Endothelial cell of umbilical vein (primary cell): ENCODE data around the gene VPS25. TPM values are rescaled to one million over a fixed set of nuclear protein-coding genes. Genes with fewer than 3 reads are reported as not detected.

Experiments
- BruUV-seq: library from RNA; stranded (reverse); fragments of 400-500 nt; replicated peaks from 2 replicates; lab custom pipeline; 2021; lab: Mats Ljungman, UMichigan
- CTCF ChIA-PET: fragments of 300-600, 350-600 bp; sonication (Branson Sonifier 250); formaldehyde crosslinking; loops from one replicate; lab custom pipeline; 2021; ENCODE audit warnings: antibody characterized with exemption, inconsistent platforms; lab: Charles Lee
- POLR2A ChIA-PET: fragments of 300-600, 350-600 bp; sonication (Branson Sonifier 250); formaldehyde crosslinking; loops from one replicate; lab custom pipeline; 2021; ENCODE audit warnings: antibody characterized with exemption, inconsistent platforms; lab: Charles Lee
- DNase-seq: peaks from one replicate; pipeline ENCODE4 v3.0.0-alpha.2; 2011; ENCODE audit warnings: low read depth, low spot score
- FAIRE-seq: peaks from 2 replicates; lab custom pipeline; 2011; peaks lifted over from hg19 to GRCh38; lab: Jason Lieb, UNC
- H2AFZ ChIP-seq: 2 replicates; pipeline ENCODE4 v1.6.0; 2012; ENCODE audit warnings: low read depth, low read length, control low read depth, inconsistent platforms
- H3K27ac ChIP-seq: 2 replicates; pipeline ENCODE4 v1.5.1; 2011; ENCODE audit warnings: low read depth, mild to moderate bottlenecking, control low read depth, low read length, moderate library complexity; ENCODE audit not compliant: insufficient read depth
- H3K27me3 ChIP-seq, 2 experiments: 2 replicates each; pipeline versions ENCODE4 v1.6.0 to v1.6.1; 2011; ENCODE audit warnings: low read length in 2 of 2, mixed read lengths in 1 of 2; ENCODE audit not compliant: control insufficient read depth in 2 of 2, insufficient read depth in 2 of 2
- H3K36me3 ChIP-seq, 2 experiments: 2 replicates in 1 of 2; 3 replicates in 1 of 2; pipeline ENCODE4 v1.5.1; 2011; ENCODE audit warnings: low read length in 2 of 2, mild to moderate bottlenecking in 1 of 2, moderate library complexity in 1 of 2; ENCODE audit not compliant: control insufficient read depth in 2 of 2, insufficient read depth in 2 of 2; ENCODE audit errors: extremely low read depth in 1 of 2
- H3K4me1 ChIP-seq: 3 replicates; pipeline ENCODE4 v1.5.1; 2011; ENCODE audit warnings: mild to moderate bottlenecking, low read length; ENCODE audit not compliant: control insufficient read depth, insufficient read depth; ENCODE audit errors: extremely low read depth
- H3K4me2 ChIP-seq: 2 replicates; pipeline ENCODE4 v1.6.1; 2011; ENCODE audit warnings: low read length, control low read depth, mixed read lengths; ENCODE audit not compliant: insufficient read depth
- H3K4me3 ChIP-seq, 3 experiments: fragments of 200-600 bp in 1 of 3; sonication (generic), shearing (Covaris generic) in 1 of 3; replicated peaks in 1 of 3; 2 replicates each; pipeline ENCODE4 v1.5.1; 2011 to 2016; ENCODE audit warnings: control low read depth in 3 of 3, low read length in 3 of 3, mild to moderate bottlenecking in 2 of 3, inconsistent platforms in 1 of 3, low read depth in 1 of 3, moderate library complexity in 1 of 3; ENCODE audit not compliant: insufficient read depth in 1 of 3
- H3K79me2 ChIP-seq: 2 replicates; pipeline ENCODE4 v1.6.0; 2012; ENCODE audit warnings: low read length, inconsistent platforms; ENCODE audit not compliant: control insufficient read depth, insufficient read depth
- H3K9ac ChIP-seq: replicated peaks from 2 replicates; pipeline ENCODE3; 2011; ENCODE audit warnings: low read length, control low read depth; ENCODE audit not compliant: insufficient read depth; ENCODE audit errors: extremely low read depth
- H3K9me1 ChIP-seq: replicated peaks from 3 replicates; pipeline ENCODE4 v1.6.0; 2011; ENCODE audit warnings: mild to moderate bottlenecking, low read length; ENCODE audit not compliant: control insufficient read depth, insufficient read depth; ENCODE audit errors: extremely low read depth
- H3K9me3 ChIP-seq: replicated peaks from 2 replicates; pipeline ENCODE4 v1.5.1; 2012; ENCODE audit warnings: low read length, inconsistent platforms; ENCODE audit not compliant: control insufficient read depth, insufficient read depth
- H4K20me1 ChIP-seq: replicated peaks from 2 replicates; pipeline ENCODE3; 2011; ENCODE audit warnings: mild to moderate bottlenecking, low read length; ENCODE audit not compliant: control insufficient read depth, insufficient read depth; ENCODE audit errors: extremely low read depth
- EZH2 ChIP-seq: IDR thresholded peaks from 2 replicates; pipeline ENCODE4 v1.6.1; 2012; ENCODE audit warnings: borderline replicate concordance, low read depth, mild to moderate bottlenecking, moderate library complexity, low read length, inconsistent platforms; ENCODE audit not compliant: severe bottlenecking
- FOS ChIP-seq: IDR thresholded peaks from 2 replicates; pipeline ENCODE4 v1.6.1; 2011; ENCODE audit warnings: mild to moderate bottlenecking, low read length, moderate library complexity, borderline replicate concordance; ENCODE audit not compliant: insufficient read depth
- GATA2 ChIP-seq: IDR thresholded peaks from 2 replicates; pipeline ENCODE4 v1.7.0; 2011; ENCODE audit warnings: low read depth, mild to moderate bottlenecking, moderate library complexity, mixed read lengths, low read length; ENCODE audit not compliant: insufficient read length, insufficient read depth
- JUN ChIP-seq: IDR thresholded peaks from 2 replicates; pipeline ENCODE4 v1.6.1; 2011; ENCODE audit warnings: borderline replicate concordance, low read depth; ENCODE audit not compliant: insufficient read length, insufficient read depth
- MYC ChIP-seq: IDR thresholded peaks from one replicate; pipeline ENCODE4 v1.6.1; 2011; ENCODE audit warnings: mild to moderate bottlenecking, low read depth, low read length
- POLR2A ChIP-seq: IDR thresholded peaks from 2 replicates; pipeline ENCODE4 v1.6.1; 2012; ENCODE audit warnings: low read depth, mild to moderate bottlenecking, control low read depth, low read length
- POLR2AphosphoS5 ChIP-seq: IDR thresholded peaks from 2 replicates; pipeline ENCODE4 v1.6.1; 2012; ENCODE audit warnings: low read depth, mild to moderate bottlenecking, control low read depth, low read length, moderate library complexity; ENCODE audit not compliant: insufficient read depth
- dilution Hi-C: fragments of 300-500 bp; cut with MboI; formaldehyde crosslinking; loops from one replicate; pipeline ENCODE4 v1.15.0; 2019; ENCODE audit warnings: low sequenced_read_pairs; ENCODE audit not compliant: extremely low pct_ligation_motif_present
- intact Hi-C: fragments of 100-400 bp; cut with micrococcal nuclease; formaldehyde crosslinking; loops from one replicate; pipeline ENCODE4 v1.10.0; 2022
- polyA plus RNA-seq, 4 experiments: library from polyadenylated mRNA; depleted of rRNA in 3 of 4; stranded (reverse) in 3 of 4; unstranded in 1 of 4; fragments of >200 nt; gene quantifications; 2 replicates each; pipeline versions ENCODE4 v1.2.1 to v1.2.3, GENCODE V29; 2011 to 2012; ENCODE audit warnings: missing spikeins in 1 of 4
- total RNA-seq: library from RNA; stranded (reverse); gene quantifications from 2 replicates; pipeline ENCODE4 v1.2.3, GENCODE V29; 2021
- TF ChIP-seq, protein P1 (sequence below): IDR thresholded peaks from 2 replicates; pipeline ENCODE4 v1.6.1; 2011; ENCODE audit not compliant: insufficient read depth, insufficient read length
- TF ChIP-seq, protein P2 (sequence below), 2 donors: IDR thresholded peaks; 1 replicate in 1 of 2; 2 replicates in 1 of 2; pipeline ENCODE4 v1.5.1; 2011; ENCODE audit warnings: low read length in 2 of 2, mild to moderate bottlenecking in 2 of 2, moderate library complexity in 2 of 2, control low read depth in 1 of 2, inconsistent platforms in 1 of 2, low read depth in 1 of 2; ENCODE audit not compliant: insufficient read depth in 1 of 2; ENCODE audit errors: extremely low read depth in 1 of 2

VPS25 gene
- total and polyA plus RNA-seq, 2 donors (not counting 3 experiments of a cell fraction or from before 2014, with no cell fraction given): 45.0 to 86.8 TPM

DNA sequence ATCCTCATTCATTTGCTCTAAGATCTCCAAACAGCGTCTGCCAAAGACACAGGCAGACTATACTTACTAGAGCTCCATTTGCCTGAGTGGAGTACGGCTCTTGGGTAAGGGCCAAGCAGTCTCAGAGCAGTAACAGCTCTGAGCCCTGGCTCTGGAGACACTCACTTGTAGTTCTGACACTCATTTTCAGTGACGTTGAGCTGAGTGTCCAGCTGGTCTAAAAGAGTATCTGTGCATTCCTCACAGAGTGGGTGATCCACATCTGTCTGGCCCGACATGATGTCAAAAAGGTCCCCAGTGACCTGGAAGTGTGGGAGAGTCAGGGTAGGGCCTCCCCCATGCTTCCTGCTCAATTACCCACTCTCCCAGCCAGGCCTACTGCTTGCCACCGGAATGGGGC is 45.1 kb downstream of the VPS25 start:
- FAIRE-seq (no peak), DNase-seq (no peak)
- Histone ChIP-seq H3K79me2 (peaks cover 11% of the 10 kb centered on the region), H3K9ac (no peak overlapping the region), H4K20me1 (no peaks in the 10 kb centered on the region), H3K9me1 (no peaks in the 10 kb centered on the region), H3K4me1 (peaks cover 22% of the 10 kb centered on the region), H3K36me3 (peaks cover 19 to 21% of the 10 kb centered on the region in 2 experiments), H3K27ac (no peak overlapping the region), H3K9me3 (no peaks in the 10 kb centered on the region), H3K4me2 (no peak overlapping the region), H2AFZ (no peak overlapping the region), H3K4me3 (no peak overlapping the region), H3K27me3 (no peaks in the 10 kb centered on the region)
- intact Hi-C loops: no loop called here
- CTCF ChIA-PET: interaction anchor here (0.8 to 1.2 kb wide), 5 partner anchors 8 to 111 kb away, joined by 3 to 6 read pairs (median 3); partner anchors contain the start of gene PSME3
- POLR2A ChIA-PET: no interaction called here
- TF ChIP-seq, protein P1, sequence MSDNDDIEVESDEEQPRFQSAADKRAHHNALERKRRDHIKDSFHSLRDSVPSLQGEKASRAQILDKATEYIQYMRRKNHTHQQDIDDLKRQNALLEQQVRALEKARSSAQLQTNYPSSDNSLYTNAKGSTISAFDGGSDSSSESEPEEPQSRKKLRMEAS: no peak
- TF ChIP-seq FOS (no peak), JUN (no peak), MYC (no peak), EZH2 (no peak), POLR2A (no peak), POLR2AphosphoS5 (no peak), GATA2 (no peak)
- TF ChIP-seq, protein P2, sequence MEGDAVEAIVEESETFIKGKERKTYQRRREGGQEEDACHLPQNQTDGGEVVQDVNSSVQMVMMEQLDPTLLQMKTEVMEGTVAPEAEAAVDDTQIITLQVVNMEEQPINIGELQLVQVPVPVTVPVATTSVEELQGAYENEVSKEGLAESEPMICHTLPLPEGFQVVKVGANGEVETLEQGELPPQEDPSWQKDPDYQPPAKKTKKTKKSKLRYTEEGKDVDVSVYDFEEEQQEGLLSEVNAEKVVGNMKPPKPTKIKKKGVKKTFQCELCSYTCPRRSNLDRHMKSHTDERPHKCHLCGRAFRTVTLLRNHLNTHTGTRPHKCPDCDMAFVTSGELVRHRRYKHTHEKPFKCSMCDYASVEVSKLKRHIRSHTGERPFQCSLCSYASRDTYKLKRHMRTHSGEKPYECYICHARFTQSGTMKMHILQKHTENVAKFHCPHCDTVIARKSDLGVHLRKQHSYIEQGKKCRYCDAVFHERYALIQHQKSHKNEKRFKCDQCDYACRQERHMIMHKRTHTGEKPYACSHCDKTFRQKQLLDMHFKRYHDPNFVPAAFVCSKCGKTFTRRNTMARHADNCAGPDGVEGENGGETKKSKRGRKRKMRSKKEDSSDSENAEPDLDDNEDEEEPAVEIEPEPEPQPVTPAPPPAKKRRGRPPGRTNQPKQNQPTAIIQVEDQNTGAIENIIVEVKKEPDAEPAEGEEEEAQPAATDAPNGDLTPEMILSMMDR (IDR thresholded peaks at IDR 0.05; ENCODE audit: extremely low read depth in 1 of 2, insufficient read depth in 1 of 2, low read depth in 1 of 2, low read length in 2 of 2): no peak
- dilution Hi-C loops: loop anchor here (10.0 kb wide), 1 partner anchor 214 kb away; the partner anchor contains the start of genes RETREG3 and TUBG1
- no TSS peak for BruUV-seq
